ENCODE data around the gene ANKRD11.

Gene ANKRD11

GRCh38 chr16:89506791-89507191 is 16.4 kb upstream of the ANKRD11 start:
- no peak for DNase-seq (ENCODE audit: low spot score)

DNA sequence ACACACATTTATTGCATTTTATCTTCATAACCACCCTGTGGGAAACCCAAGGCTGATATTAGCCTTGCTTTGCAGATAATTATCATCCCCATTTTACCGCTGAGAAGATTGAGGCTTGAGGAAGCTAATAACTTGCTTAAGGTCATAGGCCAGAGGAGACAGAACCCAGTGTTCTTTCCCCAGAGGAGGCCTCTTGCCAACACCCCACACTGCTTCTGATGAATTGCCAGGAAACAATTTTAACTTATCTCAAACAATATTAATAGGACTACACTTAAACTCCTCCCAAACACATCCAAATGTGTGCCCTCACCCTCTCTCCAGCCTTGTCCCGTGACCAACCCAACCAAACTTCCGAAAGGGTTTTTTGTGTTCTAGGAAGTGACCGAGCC is 15.7 kb upstream of the ANKRD11 start:
- DNase-seq (ENCODE audit: low spot score) = no peak

DNA sequence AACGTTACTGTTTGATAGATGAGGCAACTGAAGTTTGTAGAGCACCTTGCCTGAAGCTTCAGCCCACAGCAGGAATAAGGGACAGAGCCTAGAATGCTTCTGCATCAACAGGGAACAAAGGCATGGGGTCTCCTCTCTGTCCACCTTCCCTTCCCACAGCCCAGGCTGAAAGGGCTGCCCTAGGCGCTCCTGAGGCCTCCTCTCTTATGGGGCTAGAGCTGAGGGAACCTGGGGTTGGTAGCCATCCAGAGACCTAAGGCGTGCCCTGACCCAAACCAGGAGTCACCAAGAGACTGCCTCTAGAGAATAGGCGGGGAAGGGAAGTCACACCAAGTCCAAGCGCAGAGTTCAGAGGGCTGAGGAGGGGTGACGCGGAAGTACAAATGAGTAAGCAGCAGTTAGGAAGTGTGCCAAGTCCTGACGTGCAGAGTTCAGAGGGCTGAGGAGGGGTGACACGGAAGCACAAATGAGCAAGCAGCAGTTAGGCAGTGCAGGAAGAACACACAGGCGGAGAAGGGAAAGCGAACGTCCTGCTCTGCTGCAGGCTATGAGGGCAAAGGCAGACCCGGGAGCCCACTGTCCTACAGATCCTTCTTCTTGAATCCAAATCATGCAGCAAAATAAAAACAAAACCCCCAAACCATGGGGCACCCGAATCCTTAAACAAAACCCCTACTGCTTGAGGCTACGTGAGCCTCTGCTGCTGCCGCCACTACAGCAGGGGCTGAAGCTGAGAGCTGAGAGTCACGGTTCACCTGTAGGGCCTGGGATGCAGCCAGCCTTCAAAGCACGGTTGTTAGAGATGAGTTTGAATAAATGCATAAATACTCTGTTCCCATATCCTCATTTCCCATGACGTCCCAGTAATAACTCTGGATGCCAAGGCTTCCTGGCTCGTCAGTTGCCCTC is 15.1 kb upstream of the ANKRD11 start:
- peak; percentile 98 for DNase-seq (ENCODE audit: low spot score)

DNA sequence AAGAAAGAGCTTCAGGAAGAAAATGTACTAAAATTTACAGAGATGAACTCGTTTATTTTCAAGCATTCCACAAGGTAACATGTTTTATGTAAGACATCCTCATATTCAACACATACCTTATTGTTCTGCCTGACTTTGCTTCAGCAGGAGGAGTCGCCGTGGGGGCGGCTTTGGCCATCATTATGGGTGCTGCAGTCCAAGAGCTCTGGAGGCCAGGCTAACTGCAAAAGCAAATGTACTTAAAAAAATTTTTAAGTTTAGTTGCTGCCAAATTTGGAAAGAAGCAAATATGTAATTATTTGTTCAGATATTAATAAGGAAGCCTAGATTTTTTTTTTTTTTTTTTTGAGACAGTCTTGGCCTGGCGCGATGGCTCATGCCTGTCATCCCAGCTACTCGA is 13.7 kb upstream of the ANKRD11 start:
- no peak for DNase-seq (ENCODE audit: low spot score)

- peak; percentile 80 for DNase-seq (ENCODE audit: low spot score)
Measured at GRCh38 chr16:89502081-89502843, 11.9 kb upstream of the ANKRD11 start.

DNA sequence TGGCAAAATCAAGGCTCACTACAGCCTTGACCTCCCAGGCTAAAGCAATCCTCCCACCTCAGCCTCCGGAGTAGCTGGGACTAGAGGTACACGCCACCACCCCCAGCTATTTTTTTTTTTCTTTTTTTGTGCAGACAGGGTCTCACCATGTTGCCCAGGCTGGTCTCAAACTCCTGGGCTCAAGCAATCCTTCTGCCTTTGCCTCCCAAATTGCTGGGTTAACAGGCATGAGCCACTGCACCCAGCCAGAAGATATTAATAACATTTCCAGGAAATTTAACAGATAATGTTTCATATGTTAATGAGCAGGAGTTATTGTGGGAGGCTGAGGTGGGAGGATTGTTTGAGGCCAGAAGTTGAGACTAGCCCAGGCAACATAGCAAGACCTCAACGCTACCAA is 9.4 kb upstream of the ANKRD11 start:
- DNase-seq (ENCODE audit: low spot score) = no peak

DNA sequence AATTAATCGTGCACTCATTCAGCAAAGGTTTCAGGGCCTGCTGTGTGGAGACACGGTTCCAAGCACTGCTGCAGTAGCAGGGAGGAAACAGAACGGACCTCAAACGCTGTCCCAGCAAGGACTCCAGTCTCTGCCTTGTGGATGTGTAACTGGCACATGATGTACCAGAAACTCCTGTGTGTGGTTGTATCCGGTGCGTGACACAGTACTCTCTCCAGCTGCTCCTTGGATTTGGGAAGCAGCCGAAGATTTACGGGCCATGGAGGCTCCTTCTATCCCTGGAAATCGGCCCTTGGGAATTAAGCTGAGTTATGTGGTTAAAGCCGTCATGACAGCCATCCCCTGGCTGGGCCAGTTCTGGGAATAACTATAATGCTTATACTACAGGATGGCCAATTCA is 8.5 kb upstream of the ANKRD11 start:
- no peak for DNase-seq (ENCODE audit: low spot score)

- no peak for DNase-seq (ENCODE audit: low spot score)
Measured at GRCh38 chr16:89495121-89495520, 4.8 kb upstream of the ANKRD11 start.

- no peak for DNase-seq (ENCODE audit: low spot score)
Measured at GRCh38 chr16:89493776-89494175, 3.4 kb upstream of the ANKRD11 start.

DNA sequence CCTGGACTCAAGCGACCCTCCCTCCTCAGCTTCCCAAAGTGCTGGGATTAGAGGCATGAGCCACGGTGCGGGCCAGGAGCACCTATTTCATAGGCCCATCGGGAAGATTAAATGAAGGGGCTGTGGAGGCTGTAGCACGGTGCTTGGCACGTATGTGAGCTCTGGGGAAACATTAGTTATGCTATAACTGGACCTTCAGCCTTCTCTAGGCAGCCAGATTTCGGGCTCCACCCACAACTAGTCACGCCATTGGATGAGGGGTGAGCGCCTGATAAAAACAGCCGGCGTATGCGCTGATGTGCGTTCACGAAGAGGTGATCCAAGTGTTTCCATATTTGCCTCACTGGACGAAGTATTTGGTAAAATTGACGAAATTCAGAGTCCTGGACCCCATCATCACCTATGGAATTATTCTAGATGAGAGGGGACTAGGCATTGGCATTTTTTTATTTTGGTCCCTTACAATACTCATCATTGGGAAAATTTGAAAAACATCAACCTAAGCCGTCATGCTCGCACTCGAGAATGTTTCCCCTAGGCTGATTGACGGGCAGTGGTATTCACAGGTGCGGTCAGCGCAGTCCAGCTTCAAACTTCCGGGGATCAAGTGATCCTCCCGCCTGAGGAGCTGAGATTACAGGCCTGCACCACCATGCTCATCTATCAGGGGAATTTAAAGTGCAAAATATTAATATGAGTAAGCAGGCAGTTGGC is 1.8 kb upstream of the ANKRD11 start:
- DNase-seq (ENCODE audit: low spot score) = no peak

DNA sequence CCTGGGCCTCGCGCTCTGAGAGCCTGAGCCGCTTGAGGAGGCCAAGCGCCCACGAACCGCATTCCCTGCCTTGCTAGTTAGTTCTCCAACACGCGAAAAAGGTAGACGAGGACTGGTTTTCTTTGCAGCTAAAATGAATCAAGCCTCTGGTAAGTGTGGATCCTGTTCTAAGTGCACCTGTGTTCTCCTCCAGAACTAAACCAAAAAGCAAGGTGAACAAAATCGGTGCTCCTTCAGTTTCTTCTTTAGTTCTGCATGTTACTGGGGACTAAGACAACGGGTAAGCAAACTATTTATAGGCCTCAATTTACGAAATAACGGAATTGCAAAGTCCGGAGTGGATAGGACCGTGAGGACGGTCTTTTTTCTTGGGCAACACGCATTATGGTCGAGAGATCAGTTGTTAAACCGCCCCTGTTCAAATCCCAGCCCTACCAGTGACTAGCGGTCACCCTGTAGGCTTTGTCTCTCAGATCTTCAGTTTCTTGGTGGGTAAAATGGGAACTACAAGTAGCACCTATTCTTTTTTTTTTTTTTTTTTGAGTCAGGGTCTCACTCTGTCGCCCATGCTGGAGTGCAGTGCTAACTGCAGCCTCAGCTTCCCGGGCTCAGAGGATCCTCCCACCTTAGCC is 993 bp upstream of the ANKRD11 start:
- DNase-seq (ENCODE audit: low spot score) = no peak

DNA sequence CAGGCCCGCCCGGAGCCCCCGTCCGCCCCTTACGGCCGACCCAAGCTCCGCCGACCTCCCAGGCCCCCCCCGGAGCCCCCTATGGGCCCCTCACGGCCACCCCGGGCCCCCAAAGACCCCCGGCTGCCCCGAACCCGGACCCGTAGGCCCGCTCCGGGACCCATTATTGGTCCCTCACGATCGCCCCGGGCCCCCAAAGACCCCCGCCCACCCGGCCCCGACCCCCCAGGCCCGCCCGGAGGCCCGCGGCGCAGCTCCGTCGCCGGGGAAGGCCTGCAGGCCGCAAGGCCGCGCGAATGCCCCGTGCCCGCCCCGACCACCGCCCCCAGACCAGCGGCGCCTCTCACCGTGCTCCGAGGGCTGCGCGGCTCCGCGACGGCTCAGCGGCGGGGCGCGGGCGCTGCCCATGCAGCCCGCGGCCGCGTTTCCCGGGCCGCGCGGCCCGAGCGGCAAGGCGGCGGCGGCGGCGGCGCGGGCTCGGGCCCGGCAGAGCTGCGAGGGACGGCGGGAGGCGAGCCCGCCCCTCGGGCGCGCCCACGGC is 393 bp downstream of the ANKRD11 start:
- no peak for DNase-seq (ENCODE audit: low spot score)

DNA sequence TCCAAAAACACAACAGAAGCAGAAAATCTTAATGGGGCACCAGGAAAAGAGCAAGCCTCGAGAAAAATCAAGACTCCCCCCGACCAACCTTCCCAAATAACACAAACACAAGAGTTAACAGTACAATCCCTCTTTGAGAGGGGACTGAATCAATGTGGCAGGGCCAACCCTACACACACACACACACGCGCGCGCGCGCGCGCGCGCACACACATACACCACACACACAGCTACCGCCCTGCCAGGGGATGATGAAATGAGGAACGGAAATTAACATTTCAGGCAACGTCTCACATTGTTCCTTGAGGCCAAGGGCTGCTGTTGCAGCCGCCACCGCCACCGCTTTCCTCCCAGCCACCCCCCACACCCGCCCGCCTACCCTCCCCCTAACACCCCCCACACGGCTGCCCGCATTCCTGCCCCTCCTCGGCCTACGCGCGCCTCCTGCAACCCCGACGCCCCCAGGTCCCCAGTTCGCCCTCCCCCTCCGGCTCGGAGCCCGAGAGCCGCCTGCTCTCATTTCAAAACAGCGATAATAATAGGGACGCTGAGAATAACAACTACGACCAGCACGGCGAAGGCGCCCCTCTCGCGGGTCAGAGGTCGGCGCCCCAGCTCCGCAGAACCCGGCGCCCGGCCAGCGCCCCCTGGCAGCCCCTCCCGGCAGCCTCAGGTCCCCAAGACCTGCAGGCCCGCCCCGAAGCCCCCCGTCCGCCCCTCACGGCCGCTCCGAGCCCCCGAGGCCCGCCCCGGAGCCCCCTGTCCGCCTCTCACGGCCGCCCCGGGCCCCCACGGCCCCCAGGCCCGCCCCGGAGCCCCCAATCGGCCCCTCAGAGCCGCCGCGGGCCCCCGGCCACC is 1.1 kb downstream of the ANKRD11 start:
- DNase-seq (ENCODE audit: low spot score) = peak; percentile 83

DNA sequence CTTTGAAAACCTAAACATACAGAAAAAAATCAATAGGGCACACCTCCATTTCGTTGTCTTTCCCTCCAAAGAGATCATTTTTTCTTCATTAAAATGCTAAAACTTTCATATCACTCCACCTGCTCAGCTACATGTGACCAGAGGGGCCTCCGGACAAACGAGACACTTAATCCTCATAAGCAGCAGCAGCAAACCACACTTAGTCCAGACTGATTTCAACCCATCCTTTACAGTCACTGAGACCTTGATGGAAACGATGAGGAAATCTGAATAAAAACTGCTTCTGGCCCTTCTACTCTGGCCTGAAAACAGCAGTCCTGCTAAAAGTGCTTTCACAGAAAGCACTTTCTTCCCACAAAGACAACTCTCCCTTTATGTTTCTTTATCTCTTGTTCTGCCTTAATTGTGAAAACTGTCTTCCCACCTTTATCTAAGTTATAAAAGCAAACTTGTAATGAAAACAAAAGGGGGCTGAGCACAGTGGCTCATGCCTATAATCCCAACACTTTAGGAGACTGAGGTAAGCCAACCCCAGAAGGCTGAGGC is 4.6 kb downstream of the ANKRD11 start:
- DNase-seq (ENCODE audit: low spot score) = no peak

DNA sequence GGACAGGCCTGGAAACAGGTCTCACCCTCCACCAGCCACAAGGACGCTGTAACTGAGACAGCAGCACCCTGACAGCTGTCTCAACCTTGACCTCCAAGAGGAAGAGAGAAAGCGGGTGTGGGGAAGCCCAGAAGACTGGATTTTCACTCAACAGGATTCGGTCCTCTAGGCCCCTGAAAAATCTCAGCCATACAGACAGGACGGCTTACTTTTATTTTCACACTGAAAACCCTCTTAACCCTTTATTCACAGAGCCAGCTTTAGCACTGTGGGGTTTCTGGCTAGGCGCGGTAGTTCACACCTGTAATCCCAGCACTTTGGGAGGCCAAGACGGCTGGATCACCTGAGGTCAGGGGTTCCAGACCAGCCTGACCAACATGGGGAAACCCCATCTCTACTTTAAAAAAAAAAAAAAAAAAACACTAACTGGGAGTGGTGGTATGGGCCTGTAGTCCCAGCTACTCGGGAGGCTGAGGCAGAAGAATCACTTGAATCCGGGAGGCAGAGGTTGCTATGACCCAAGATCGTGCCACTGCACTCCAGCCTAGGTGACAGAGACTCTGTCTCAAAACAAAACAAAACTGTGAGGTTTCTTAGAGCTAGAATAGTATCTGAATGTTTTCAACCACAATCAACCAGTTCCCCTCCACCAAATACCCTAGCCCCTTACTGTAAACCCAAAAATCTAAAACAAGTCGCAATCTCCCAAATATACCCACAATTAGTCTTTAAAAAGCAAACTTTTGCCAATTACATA is 5.3 kb downstream of the ANKRD11 start:
- no peak for DNase-seq (ENCODE audit: low spot score)

GRCh38 chr16:89484041-89484501 is 6.3 kb downstream of the ANKRD11 start:
- DNase-seq (ENCODE audit: low spot score) = no peak

GRCh38 chr16:89482817-89483205 is 7.5 kb downstream of the ANKRD11 start:
- no peak for DNase-seq (ENCODE audit: low spot score)

- DNase-seq (ENCODE audit: low spot score) = no peak
Measured at GRCh38 chr16:89482150-89482816, 8.1 kb downstream of the ANKRD11 start.

- no peak for DNase-seq (ENCODE audit: low spot score)
Measured at GRCh38 chr16:89481356-89481955, 8.9 kb downstream of the ANKRD11 start.

Data from LoVo (cell line).